Coronary artery (tissue), 2 donors: Measurements from ENCODE around the gene CCDC33.

Experiments
- DNase-seq: peaks from one replicate; pipeline ENCODE4 v3.0.0-alpha.2; 2017; ENCODE audit warnings: low spot score
- H3K27ac ChIP-seq, 2 donors: fragments of 200-600 bp; sonication (generic); one replicate each; pipeline ENCODE4 v1.5.1; 2016 to 2019
- H3K4me3 ChIP-seq: fragments of 200-600 bp; sonication (generic); 2 replicates; pipeline ENCODE4 v1.5.1; 2016; ENCODE audit warnings: mild to moderate bottlenecking, moderate library complexity
- TF ChIP-seq, protein P1 (sequence below): fragments of 200-600 bp; sonication (generic); IDR thresholded peaks from one replicate; pipeline ENCODE4 v1.5.1; 2019; ENCODE audit warnings: antibody characterized with exemption

Gene CCDC33

DNA sequence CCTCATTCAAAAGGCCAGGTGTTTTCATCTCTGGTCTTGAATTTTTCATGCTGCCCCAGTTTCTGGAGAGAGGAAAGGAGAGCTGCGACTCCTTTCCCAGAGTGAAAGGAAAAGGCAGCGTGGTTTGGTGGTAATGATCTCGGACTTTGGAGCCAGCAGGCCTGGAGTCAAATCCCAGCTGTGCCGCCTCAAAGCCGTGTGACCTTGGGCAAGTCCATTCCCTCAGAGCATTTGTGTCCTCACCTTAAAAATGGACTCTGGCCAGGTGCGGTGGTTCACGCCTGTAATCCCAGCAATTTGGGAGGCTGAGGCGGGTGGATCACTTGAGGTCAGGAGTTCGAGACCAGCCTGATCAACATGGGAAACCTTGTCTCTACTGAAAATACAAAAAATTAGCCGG lies 4.7 kb upstream of the CCDC33 start:
- TF ChIP-seq, protein P1, sequence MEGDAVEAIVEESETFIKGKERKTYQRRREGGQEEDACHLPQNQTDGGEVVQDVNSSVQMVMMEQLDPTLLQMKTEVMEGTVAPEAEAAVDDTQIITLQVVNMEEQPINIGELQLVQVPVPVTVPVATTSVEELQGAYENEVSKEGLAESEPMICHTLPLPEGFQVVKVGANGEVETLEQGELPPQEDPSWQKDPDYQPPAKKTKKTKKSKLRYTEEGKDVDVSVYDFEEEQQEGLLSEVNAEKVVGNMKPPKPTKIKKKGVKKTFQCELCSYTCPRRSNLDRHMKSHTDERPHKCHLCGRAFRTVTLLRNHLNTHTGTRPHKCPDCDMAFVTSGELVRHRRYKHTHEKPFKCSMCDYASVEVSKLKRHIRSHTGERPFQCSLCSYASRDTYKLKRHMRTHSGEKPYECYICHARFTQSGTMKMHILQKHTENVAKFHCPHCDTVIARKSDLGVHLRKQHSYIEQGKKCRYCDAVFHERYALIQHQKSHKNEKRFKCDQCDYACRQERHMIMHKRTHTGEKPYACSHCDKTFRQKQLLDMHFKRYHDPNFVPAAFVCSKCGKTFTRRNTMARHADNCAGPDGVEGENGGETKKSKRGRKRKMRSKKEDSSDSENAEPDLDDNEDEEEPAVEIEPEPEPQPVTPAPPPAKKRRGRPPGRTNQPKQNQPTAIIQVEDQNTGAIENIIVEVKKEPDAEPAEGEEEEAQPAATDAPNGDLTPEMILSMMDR: no peak
- no peak overlapping the region for H3K4me3 ChIP-seq
- DNase-seq: no peak
- no peak overlapping the region for H3K27ac ChIP-seq

DNA sequence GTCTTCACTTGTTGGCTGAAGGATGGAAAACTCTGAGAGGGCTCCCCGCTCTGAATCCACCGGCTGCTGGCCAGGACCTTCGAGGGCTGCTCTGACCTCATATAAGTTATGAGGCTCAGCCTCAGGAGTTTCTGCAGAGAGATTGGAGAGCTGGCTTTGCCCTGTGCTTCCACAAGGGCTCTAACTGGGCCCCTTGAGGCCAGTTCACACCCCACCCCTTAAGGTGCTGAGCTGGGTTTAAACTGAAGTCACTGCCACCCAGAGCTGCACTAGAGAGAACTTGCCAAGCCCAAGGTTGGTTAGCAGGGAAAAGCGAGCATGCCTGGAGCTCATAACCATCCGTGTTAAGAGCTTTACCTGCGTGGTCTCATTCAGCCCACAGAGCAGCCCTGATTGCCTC lies 2.8 kb upstream of the CCDC33 start:
- DNase-seq: no peak
- TF ChIP-seq, protein P1: no peak
- H3K27ac ChIP-seq: no peak overlapping the region
- H3K4me3 ChIP-seq: no peak overlapping the region

DNA sequence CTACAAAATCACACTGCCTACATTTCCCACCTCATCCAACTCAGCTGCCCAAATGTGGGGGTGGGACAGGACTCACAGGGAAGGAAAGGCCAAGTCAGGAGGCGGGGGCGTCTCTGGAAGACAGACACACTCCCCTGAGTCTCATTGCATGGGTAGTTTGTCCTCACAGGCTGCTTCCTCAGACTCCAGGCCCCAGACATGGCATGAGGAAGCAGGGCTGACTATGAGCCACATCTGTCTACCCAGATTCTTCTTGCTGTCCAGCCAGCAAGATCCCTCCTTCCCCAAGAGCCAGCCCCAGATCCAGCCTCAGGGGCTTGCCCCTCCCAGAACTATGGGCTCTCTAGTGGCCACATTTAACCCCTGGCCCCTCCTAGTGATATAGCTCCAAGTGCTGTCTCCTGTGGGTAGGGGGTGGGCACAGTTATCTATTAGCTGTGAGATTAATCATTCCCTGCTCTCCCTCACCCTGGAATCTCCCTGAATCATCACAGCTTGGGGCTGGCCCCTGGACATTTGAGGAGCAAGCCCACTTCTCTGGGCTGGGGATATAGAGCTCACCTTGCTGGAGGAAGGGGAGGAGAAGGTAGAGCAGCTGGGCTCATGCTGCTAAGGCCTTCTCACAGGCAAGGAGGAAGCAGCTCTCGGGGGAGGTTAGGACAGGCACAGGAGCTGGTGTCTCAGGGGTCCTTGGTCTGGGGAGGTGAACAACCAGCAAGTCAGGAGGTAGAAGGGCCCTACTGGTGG lies 2.1 kb upstream of the CCDC33 start:
- DNase-seq: no peak
- TF ChIP-seq, protein P1: no peak
- Histone ChIP-seq H3K4me3 (no peak overlapping the region), H3K27ac (no peak overlapping the region)

DNA sequence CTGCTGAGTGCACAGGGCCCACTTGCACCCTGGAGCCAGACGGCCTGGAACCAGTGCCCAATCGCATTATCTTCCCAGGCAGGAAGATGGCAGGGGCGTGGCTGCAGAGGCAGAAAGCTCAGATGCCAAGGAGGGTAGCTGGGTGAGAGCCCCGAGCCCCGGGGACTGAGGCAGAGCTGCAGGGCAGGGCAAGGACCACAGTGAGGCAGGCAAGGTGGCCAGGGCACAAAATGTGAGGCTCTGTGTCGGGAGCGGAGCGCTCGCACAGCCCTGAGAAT lies 1.6 kb upstream of the CCDC33 start:
- DNase-seq: no peak
- TF ChIP-seq, protein P1: no peak
- Histone ChIP-seq H3K27ac (no peak overlapping the region), H3K4me3 (no peak overlapping the region)

DNA sequence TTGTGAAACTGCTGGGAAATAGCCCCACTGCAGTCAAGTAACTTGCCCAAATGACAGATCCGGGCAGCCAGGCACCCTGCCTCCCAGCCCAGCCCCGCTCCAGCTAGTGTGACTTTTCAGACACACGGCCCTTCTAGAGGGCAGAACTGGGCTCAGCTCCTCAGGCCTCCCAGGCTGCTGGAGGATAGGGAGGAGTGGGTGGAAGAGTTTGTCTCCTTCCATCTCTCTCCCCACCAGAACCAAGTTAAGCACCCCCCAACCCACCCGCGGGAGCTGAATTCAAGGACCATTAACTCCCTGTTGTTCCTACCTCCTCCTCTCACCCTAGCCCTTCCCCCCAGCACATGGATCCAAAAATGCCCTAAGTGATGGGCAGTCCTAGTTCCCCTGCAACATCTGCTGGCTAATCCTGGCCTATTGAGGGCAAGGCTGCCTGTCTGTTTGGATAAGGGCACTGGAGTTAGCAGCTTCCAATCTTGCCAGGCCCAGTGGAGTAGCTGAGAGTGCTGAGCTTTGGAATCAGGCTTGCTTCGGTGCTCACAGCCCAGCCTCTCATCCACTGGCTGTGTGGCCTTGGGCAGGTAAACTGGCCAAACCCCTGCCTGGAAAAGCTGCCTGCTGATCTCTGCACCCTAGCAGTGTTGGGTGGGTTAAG lies 3.1 kb downstream of the CCDC33 start:
- TF ChIP-seq, protein P1: no peak
- DNase-seq: no peak
- Histone ChIP-seq H3K4me3 (no peak overlapping the region), H3K27ac (peak overlapping the region in 1 of 2 donors; percentile 54)

DNA sequence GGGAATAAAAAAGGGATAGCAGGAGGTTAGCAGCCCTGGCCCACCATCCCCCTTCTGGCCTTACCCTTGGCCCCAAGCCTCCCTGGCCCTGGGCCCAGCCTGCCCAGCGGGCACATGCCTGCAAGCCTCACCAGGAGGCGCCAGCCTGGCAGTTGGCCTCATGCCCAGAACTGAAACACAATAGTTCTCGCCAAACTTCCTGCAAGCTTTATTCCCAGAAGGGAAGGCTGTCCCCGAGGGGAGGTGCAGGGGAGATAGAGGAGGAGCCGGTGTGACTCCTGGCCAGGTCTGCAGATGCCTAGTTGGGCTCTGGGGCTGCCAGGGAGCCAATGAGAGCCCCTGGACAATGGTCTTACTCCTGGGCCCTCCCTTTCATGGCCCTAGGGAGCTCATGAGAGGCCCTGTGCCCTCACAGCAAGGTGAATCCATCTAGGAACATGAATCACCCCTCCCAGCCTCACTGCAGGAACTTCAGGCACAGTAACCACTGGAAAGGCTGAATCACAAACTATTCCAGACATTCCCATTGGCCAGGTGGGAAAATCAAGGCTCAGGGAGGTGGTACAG lies 4.0 kb downstream of the CCDC33 start:
- Histone ChIP-seq H3K27ac (peak overlapping the region in 1 of 2 donors; percentile 54), H3K4me3 (no peak overlapping the region)
- DNase-seq: peak; percentile 87
- TF ChIP-seq, protein P1: no peak
